GM10248 (cell line): Measurements from ENCODE around the gene SSR1.

Experiments used
- CTCF ChIA-PET: fragments of 300-600 bp; sonication (Branson Sonifier 250); formaldehyde crosslinking; extraction: SDS; loops from one replicate; lab custom pipeline; 2021; ENCODE audit warnings: antibody characterized with exemption; lab: Yijun Ruan, JAX
- POLR2A ChIA-PET: fragments of 350-650 bp; sonication (Branson Sonifier 250); formaldehyde crosslinking; extraction: SDS; loops from one replicate; lab custom pipeline; 2020; ENCODE audit warnings: antibody characterized with exemption; lab: Yijun Ruan, JAX
- DNase-seq: peaks from one replicate; pipeline ENCODE4 v3.0.0; 2012; ENCODE audit errors: extremely low spot score
- CTCF ChIP-seq: IDR thresholded peaks from 2 replicates; pipeline ENCODE4 v1.5.1; 2012; ENCODE audit warnings: mild to moderate bottlenecking, low read depth; ENCODE audit errors: extremely low read depth, missing control alignments, control extremely low read depth

Gene SSR1

GRCh38 chr6:7241709-7242645, 71.0 kb downstream of the SSR1 start:
- CTCF ChIA-PET = interaction anchor here (0.8 to 5.6 kb wide), 23 partner anchors 8 to 568 kb away, joined by 3 to 58 read pairs (median 5); no protein-coding TSS in a partner anchor
- POLR2A ChIA-PET = no interaction called here
- TF ChIP-seq CTCF = no peak
- no peak for DNase-seq

DNA sequence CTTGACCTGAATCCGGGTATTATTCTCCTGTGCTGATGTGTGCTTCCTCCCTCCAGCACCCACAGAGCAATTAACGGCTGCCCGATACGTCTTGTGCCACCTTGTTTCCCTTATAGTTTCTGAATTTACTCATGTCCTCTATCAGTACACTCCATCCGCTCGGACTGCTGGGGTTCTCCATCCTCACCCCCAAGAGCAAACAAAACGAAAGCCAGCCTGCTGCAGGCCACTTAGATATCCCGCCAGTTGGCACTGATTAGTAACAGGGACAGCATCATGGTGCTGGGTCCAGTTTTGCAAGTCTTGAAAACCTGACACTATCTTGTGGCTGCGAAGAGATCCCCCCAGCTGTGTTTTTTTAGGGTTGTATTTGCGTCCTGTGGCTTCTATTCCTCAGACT, 71.8 kb downstream of the SSR1 start:
- no peak for DNase-seq
- no peak for TF ChIP-seq CTCF
- ChIA-PET CTCF (interaction anchor here (1.0 to 4.0 kb wide), 4 partner anchors 9 to 516 kb away, joined by 3 to 24 read pairs (median 12); no protein-coding TSS in a partner anchor), POLR2A (no interaction called here)

GRCh38 chr6:7240351-7240750, 72.6 kb downstream of the SSR1 start:
- DNase-seq = no peak
- no peak for TF ChIP-seq CTCF
- CTCF ChIA-PET = no interaction called here
- POLR2A ChIA-PET = no interaction called here

DNA sequence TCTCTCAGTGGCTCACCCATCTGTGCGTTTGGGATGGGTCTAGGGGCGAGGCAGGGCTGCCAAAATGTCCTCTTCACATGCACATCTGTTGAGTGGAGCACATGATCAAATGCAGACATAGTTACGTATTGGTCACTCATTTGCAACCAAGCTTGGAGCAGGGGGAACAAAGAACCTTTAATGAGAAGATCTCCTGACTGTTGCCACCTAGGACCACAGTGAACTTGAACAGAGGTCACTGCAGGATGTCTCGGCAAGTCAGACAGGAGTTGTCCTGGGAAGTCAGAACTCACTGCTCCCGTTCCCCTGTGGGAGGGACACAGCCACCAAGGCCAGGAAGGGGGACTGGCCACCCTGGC, 73.4 kb downstream of the SSR1 start:
- no peak for DNase-seq
- CTCF ChIA-PET = interaction anchor here (0.7 to 3.4 kb wide), 19 partner anchors 8 to 572 kb away, joined by 3 to 17 read pairs (median 5); no protein-coding TSS in a partner anchor
- no peak for TF ChIP-seq CTCF
- POLR2A ChIA-PET = no interaction called here

DNA sequence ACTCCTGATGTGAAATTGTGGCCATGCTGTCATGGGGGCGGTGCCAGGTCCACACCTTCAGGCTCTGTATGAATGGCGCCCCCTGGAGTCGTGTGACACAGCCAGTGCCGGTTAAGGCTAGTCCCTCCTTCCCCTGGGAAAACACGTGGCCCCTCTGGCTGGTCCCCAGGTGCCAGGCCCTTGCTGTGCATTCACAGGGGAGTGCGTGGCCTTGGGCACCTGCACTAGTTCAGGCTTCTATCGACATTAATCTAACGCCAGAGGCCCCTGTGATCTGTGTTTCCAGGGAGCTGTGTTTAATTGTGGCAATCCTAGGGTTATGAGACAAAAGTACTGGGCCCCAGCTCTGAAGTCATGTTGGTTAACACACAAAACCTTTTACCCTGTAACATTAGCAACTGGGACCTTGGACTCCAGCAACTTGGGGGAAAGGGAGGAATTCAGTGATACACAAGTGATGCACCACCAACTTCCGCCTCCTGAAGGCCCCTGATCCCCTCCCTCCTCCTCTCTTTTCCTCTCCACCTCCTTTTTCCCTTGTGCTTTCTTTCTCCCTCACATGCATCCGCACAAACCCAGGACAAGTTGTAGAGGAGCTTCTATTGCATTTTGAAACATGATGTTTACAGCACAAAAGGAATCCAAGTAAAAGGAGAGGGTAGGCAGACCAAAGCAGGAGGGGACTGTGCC, 74.0 kb downstream of the SSR1 start:
- CTCF ChIA-PET = interaction anchor here (0.7 to 3.4 kb wide), 24 partner anchors 8 to 572 kb away, joined by 3 to 17 read pairs (median 4); no protein-coding TSS in a partner anchor
- peak; percentile 72 for DNase-seq
- POLR2A ChIA-PET = no interaction called here
- TF ChIP-seq CTCF = peak; percentile 63

- CTCF ChIA-PET = interaction anchor here (1.0 to 3.4 kb wide), 20 partner anchors 9 to 562 kb away, joined by 3 to 17 read pairs (median 4); no protein-coding TSS in a partner anchor
- DNase-seq = no peak
- POLR2A ChIA-PET = no interaction called here
- TF ChIP-seq CTCF = no peak
Observed at GRCh38 chr6:7238526-7238899, 74.5 kb downstream of the SSR1 start.
